ENCODE data around the gene KLHL22.

KLHL22 gene

DNA sequence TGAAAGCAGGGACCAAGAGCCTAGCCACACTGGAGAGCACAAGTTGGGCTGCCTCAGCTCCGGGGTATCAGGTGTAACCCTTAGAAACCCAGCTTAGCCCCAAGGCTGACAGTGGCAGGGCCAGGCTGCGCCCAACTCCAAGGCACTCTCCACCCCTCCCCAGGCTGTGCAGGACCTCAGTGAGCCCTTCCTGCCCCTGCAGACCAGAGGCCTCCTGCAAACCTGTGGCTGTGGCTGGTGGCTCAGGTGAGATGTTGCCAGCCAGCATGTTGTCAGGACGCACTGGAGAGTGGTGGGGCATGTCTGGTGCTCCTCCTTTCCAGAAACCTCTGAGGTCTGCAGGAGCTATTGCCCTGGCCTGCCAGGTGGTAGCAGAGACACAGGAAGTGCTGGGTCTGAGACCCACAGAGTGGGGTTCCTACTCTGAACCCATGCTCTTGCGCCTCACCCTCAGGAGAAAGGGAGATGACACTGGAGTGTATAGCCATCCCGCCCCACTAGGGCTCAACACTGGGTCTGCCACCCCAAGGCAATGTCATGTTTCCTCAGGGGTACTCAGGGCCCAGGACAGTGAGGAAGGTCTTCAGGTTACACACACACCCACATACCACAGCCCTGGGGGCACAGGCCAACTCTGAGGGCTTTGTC is 55.5 kb downstream of the KLHL22 start:
- TF ChIP-seq, protein P1, sequence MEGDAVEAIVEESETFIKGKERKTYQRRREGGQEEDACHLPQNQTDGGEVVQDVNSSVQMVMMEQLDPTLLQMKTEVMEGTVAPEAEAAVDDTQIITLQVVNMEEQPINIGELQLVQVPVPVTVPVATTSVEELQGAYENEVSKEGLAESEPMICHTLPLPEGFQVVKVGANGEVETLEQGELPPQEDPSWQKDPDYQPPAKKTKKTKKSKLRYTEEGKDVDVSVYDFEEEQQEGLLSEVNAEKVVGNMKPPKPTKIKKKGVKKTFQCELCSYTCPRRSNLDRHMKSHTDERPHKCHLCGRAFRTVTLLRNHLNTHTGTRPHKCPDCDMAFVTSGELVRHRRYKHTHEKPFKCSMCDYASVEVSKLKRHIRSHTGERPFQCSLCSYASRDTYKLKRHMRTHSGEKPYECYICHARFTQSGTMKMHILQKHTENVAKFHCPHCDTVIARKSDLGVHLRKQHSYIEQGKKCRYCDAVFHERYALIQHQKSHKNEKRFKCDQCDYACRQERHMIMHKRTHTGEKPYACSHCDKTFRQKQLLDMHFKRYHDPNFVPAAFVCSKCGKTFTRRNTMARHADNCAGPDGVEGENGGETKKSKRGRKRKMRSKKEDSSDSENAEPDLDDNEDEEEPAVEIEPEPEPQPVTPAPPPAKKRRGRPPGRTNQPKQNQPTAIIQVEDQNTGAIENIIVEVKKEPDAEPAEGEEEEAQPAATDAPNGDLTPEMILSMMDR (IDR thresholded peaks at IDR 0.05; ENCODE audit: low read depth, low read length), result no peak
- no peak for DNase-seq (ENCODE audit: extremely low read depth, low read depth)

DNA sequence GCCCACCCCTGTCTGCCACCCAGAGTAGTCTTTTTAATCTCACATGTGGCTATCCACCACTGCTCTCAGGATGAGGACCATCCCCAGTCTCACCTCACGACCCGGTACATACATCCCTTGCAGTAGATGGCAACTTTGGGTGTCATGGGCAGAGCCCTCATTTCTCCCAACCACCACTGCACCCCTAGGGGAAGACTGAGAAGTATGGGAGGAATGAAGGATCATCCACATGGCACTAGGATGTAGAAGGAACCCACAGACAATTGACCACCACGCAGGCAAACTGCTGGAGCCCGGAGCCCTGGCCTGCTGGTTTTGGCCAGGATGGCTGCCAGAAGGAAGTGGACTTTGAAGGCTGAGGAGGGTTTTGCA is 56.1 kb downstream of the KLHL22 start:
- no peak for DNase-seq (ENCODE audit: extremely low read depth, low read depth)
- TF ChIP-seq, protein P1 (IDR thresholded peaks at IDR 0.05; ENCODE audit: low read depth, low read length), result no peak

- DNase-seq (ENCODE audit: extremely low read depth, low read depth), result no peak
- TF ChIP-seq, protein P1 (IDR thresholded peaks at IDR 0.05; ENCODE audit: low read depth, low read length), result peak; percentile 48
These were observed 56.7 kb downstream of the KLHL22 start for GRCh38 chr22:20438678-20439492.

- TF ChIP-seq, protein P1 (IDR thresholded peaks at IDR 0.05; ENCODE audit: low read depth, low read length), result no peak
- DNase-seq (ENCODE audit: extremely low read depth, low read depth), result no peak
These were observed 57.2 kb downstream of the KLHL22 start for GRCh38 chr22:20438427-20438677.

GRCh38 chr22:20437613-20438426 is 57.8 kb downstream of the KLHL22 start, which contains the start of gene SCARF2:
SCARF2 (minus strand) TSS chr22:20437825; CDS start chr22:20437754, 71 bp downstream.
- no peak for DNase-seq (ENCODE audit: extremely low read depth, low read depth)
- TF ChIP-seq, protein P1 (IDR thresholded peaks at IDR 0.05; ENCODE audit: low read depth, low read length), result no peak

DNA sequence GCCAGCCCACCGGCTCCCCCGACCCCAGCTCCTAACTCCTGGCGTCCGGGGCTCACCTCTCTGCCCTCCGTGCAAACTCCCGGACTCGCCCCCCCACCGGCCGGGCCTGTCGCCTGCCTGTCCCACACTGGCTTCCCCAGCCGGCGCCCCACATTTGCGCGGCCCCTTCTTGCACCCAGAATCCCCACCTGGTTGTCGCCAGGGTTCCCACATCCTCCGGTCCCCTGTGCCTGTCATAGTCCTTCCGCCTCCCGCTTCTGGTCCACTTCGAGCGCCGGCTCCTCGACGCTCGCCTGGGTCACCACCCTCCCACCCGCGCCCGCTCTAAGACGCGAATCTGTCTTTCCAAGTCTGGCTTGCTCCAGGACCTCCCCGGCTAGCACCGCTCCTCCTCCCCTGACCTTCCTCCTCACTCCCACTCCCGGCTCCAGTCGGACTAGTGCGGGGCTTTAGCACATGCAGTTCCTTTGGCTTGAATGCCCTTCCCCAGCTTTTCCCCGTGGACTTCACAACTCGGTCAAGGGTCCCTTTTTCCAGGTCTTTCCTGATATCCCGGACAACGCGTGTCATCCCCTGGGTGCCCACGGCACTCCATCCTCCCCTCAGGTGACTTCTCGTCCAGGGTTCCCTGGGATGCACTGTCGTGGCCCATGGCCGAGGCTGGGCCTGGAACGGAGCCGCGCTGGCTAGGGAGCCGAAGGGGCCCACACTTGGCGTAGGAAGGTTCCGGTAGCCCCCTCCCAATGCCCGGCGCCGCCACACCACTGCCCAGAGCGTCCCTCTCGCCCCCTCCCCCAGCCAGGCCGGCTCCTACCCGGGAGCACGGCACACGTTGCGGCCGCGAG is 58.6 kb downstream of the KLHL22 start:
- TF ChIP-seq, protein P1 (IDR thresholded peaks at IDR 0.05; ENCODE audit: low read depth, low read length), result no peak
- DNase-seq (ENCODE audit: extremely low read depth, low read depth), result no peak
